HG03575 (cell line): Measurements from ENCODE around the gene SLC25A1.

ENCODE experiments used
- ATAC-seq: cut with Tn5 transposase; IDR thresholded peaks from one replicate; pipeline ENCODE4 v1.9.1; 2021; ENCODE audit not compliant: unreplicated experiment, insufficient number of reproducible peaks, low FRiP score; ENCODE audit errors: extremely low read depth

SLC25A1 gene

GRCh38 chr22:19183216-19183615 lies 4.7 kb upstream of the SLC25A1 start:
- no peak for ATAC-seq

- ATAC-seq = no peak
Measured at GRCh38 chr22:19182472-19183157, 4.1 kb upstream of the SLC25A1 start.

GRCh38 chr22:19181786-19182471 lies 3.4 kb upstream of the SLC25A1 start:
- no peak for ATAC-seq

- ATAC-seq = no peak
Measured at GRCh38 chr22:19180740-19181410, 2.3 kb upstream of the SLC25A1 start.

GRCh38 chr22:19180234-19180633 lies 1.7 kb upstream of the SLC25A1 start:
- no peak for ATAC-seq

GRCh38 chr22:19179497-19180048 lies 1.0 kb upstream of the SLC25A1 start:
- no peak for ATAC-seq

- ATAC-seq = no peak
Measured at GRCh38 chr22:19178065-19178656, 375 bp downstream of the SLC25A1 start.

- no peak for ATAC-seq
Measured at GRCh38 chr22:19177164-19178064, 1.1 kb downstream of the SLC25A1 start.

- no peak for ATAC-seq
Measured at GRCh38 chr22:19176732-19177131, 1.8 kb downstream of the SLC25A1 start.

- no peak for ATAC-seq
Measured at GRCh38 chr22:19176175-19176643, 2.3 kb downstream of the SLC25A1 start.

- no peak for ATAC-seq
Measured at GRCh38 chr22:19175602-19176174, 2.8 kb downstream of the SLC25A1 start.

GRCh38 chr22:19175026-19175601 lies 3.4 kb downstream of the SLC25A1 start:
- no peak for ATAC-seq

- ATAC-seq = no peak
Measured at GRCh38 chr22:19174106-19175025, 4.2 kb downstream of the SLC25A1 start.

GRCh38 chr22:19173047-19174035 lies 5.2 kb downstream of the SLC25A1 start:
- ATAC-seq = no peak

GRCh38 chr22:19172213-19173046 lies 6.1 kb downstream of the SLC25A1 start:
- ATAC-seq = no peak
